ENCODE data around the gene ANKRD63. TPM values are rescaled to one million over a fixed set of nuclear protein-coding genes. Genes with fewer than 3 reads are reported as not detected.
A peak's percentile ranks its signal among the peaks of the same experiment; 100 is the strongest.

Gene ANKRD63
- total RNA-seq, 4 donors from 2014 or later = not detected

GRCh38 chr15:40246496-40247280 lies 36.2 kb downstream of the ANKRD63 start:
- DNase-seq (ENCODE audit: low spot score in 2 of 2) = no peak
- H3K27ac ChIP-seq = no peak overlapping the region
- 86 to 98% methylated on average over 7 to 8 of the region's 8 CpGs for WGBS, 2 donors
- peaks cover 0 to 2% (median 0%) of the 10 kb centered on the region in 4 donors for H3K4me1 ChIP-seq
- H3K27me3 ChIP-seq = no peaks in the 10 kb centered on the region
- H3K4me3 ChIP-seq = no peak overlapping the region
- TF ChIP-seq POLR2A (IDR thresholded peaks at IDR 0.05) (no peak), EP300 (IDR thresholded peaks at IDR 0.05) (no peak), CTCF (IDR thresholded peaks at IDR 0.05) (no peak)
- H3K9me3 ChIP-seq = no peaks in the 10 kb centered on the region
- H3K36me3 ChIP-seq = no peaks in the 10 kb centered on the region

GRCh38 chr15:40245666-40246450 lies 37.0 kb downstream of the ANKRD63 start:
- TF ChIP-seq EP300 (IDR thresholded peaks at IDR 0.05) (no peak), CTCF (IDR thresholded peaks at IDR 0.05) (no peak), POLR2A (IDR thresholded peaks at IDR 0.05) (no peak)
- Histone ChIP-seq H3K4me3 (no peak overlapping the region), H3K27ac (no peak overlapping the region), H3K4me1 (peaks cover 0 to 2% (median 0%) of the 10 kb centered on the region in 4 donors), H3K27me3 (no peaks in the 10 kb centered on the region), H3K36me3 (no peaks in the 10 kb centered on the region), H3K9me3 (no peaks in the 10 kb centered on the region)
- 85 to 86% methylated on average over 7 to 8 of the region's 9 CpGs for WGBS, 2 donors
- no peak for DNase-seq (ENCODE audit: low spot score in 2 of 2)

GRCh38 chr15:40244961-40245523 lies 37.8 kb downstream of the ANKRD63 start:
- Histone ChIP-seq H3K9me3 (no peaks in the 10 kb centered on the region), H3K27me3 (peaks cover 0 to 4% of the 10 kb centered on the region in 2 donors), H3K4me3 (no peak overlapping the region), H3K4me1 (peaks cover 0 to 2% (median 0%) of the 10 kb centered on the region in 4 donors), H3K36me3 (no peaks in the 10 kb centered on the region), H3K27ac (no peak overlapping the region)
- peak in 1 of 2 donors; percentile 8 for DNase-seq (ENCODE audit: low spot score in 2 of 2)
- no peak for TF ChIP-seq EP300 (IDR thresholded peaks at IDR 0.05)
- TF ChIP-seq CTCF (IDR thresholded peaks at IDR 0.05) = no peak
- no peak for TF ChIP-seq POLR2A (IDR thresholded peaks at IDR 0.05)
- 61 to 70% methylated on average over 5 of the region's 5 CpGs for WGBS, 2 donors

- Histone ChIP-seq H3K4me1 (peaks cover 0 to 13% (median 4%) of the 10 kb centered on the region in 4 donors), H3K27ac (no peak overlapping the region), H3K27me3 (peaks cover 0 to 21% of the 10 kb centered on the region in 2 donors), H3K9me3 (no peaks in the 10 kb centered on the region), H3K4me3 (no peak overlapping the region), H3K36me3 (no peaks in the 10 kb centered on the region)
- TF ChIP-seq EP300 (IDR thresholded peaks at IDR 0.05) (no peak), POLR2A (IDR thresholded peaks at IDR 0.05) (no peak), CTCF (IDR thresholded peaks at IDR 0.05) (no peak)
- DNase-seq (ENCODE audit: low spot score in 2 of 2) = no peak
- WGBS, 2 donors = 84% methylated on average over 9 of the region's 9 CpGs
Observed at GRCh38 chr15:40243126-40243810, 39.6 kb downstream of the ANKRD63 start.

Data from tibial nerve (tissue), 4 donors.